SK-N-SH treated with all-trans-retinoic acid at 6 μM for 48 hours (cell line): Measurements from ENCODE around the gene CCM2L.

Source experiments
- ATAC-seq: fragments of 200-7000 bp; cut with Tn5 transposase; 3 replicates; pipeline ENCODE4 v1.9.1; 2020; ENCODE audit warnings: mild to moderate bottlenecking, moderate library complexity
- ARNTL ChIP-seq: fragments of 450-650 bp; formaldehyde crosslinking; IDR thresholded peaks from 2 replicates; pipeline ENCODE4 v1.5.0; 2020; ENCODE audit warnings: low read depth, mild to moderate bottlenecking, moderate library complexity, borderline replicate concordance
- BACH2 ChIP-seq: fragments of 250-450 bp; sonication (Bioruptor Pico); IDR thresholded peaks from 2 replicates; pipeline ENCODE4 v1.9.0; 2021; ENCODE audit warnings: mild to moderate bottlenecking, borderline replicate concordance
- CSDC2 ChIP-seq: fragments of 250-450 bp; sonication (Bioruptor Pico); IDR thresholded peaks from 2 replicates; pipeline ENCODE4 v1.5.0; 2020; ENCODE audit warnings: mild to moderate bottlenecking, moderate library complexity
- ESRRG ChIP-seq: fragments of 250-450 bp; sonication (Bioruptor Pico); IDR thresholded peaks from 2 replicates; pipeline ENCODE4 v1.6.1; 2021; ENCODE audit warnings: mild to moderate bottlenecking
- GLIS3 ChIP-seq: fragments of 250-450 bp; sonication (Bioruptor Pico); IDR thresholded peaks from 2 replicates; pipeline ENCODE4 v1.5.0; 2020; ENCODE audit warnings: mild to moderate bottlenecking, moderate library complexity
- OSR1 ChIP-seq: fragments of 250-450 bp; sonication (Bioruptor Pico); IDR thresholded peaks from 2 replicates; pipeline ENCODE4 v1.8.0; 2022; ENCODE audit warnings: moderate library complexity, mild to moderate bottlenecking, inconsistent platforms
- POU6F1 ChIP-seq: fragments of 250-450 bp; sonication (Bioruptor Pico); IDR thresholded peaks from 2 replicates; pipeline ENCODE4 v1.8.0; 2021; ENCODE audit warnings: low read depth, mild to moderate bottlenecking, moderate library complexity, borderline replicate concordance
- PPARA ChIP-seq: fragments of 250-450 bp; sonication (Bioruptor Pico); IDR thresholded peaks from 2 replicates; pipeline ENCODE4 v1.5.0; 2020; ENCODE audit warnings: mild to moderate bottlenecking, borderline replicate concordance
- RARB ChIP-seq: fragments of 250-450 bp; sonication (Bioruptor Pico); IDR thresholded peaks from 2 replicates; pipeline ENCODE4 v1.8.0; 2021; ENCODE audit warnings: mild to moderate bottlenecking, moderate library complexity
- SNAI2 ChIP-seq: fragments of 250-450 bp; sonication (Bioruptor Pico); IDR thresholded peaks from 2 replicates; pipeline ENCODE4 v1.5.0; 2020; ENCODE audit warnings: mild to moderate bottlenecking, moderate library complexity
- TCF4 ChIP-seq: fragments of 250-450 bp; sonication (Bioruptor Pico); IDR thresholded peaks from 2 replicates; pipeline ENCODE4 v1.8.0; 2021; ENCODE audit warnings: mild to moderate bottlenecking, moderate library complexity, borderline replicate concordance
- TOX ChIP-seq: fragments of 250-450 bp; sonication (Bioruptor Pico); IDR thresholded peaks from 2 replicates; pipeline ENCODE4 v1.8.0; 2021; ENCODE audit warnings: mild to moderate bottlenecking, moderate library complexity, borderline replicate concordance
- TSHZ2 ChIP-seq: fragments of 250-450 bp; sonication (Bioruptor Pico); IDR thresholded peaks from 2 replicates; pipeline ENCODE4 v1.5.0; 2020; ENCODE audit warnings: mild to moderate bottlenecking, moderate library complexity
- ZC3H10 ChIP-seq: fragments of 250-450 bp; sonication (Bioruptor Pico); IDR thresholded peaks from 2 replicates; pipeline ENCODE4 v1.5.1; 2021; ENCODE audit warnings: mild to moderate bottlenecking, moderate library complexity
- ZFP3 ChIP-seq: fragments of 250-450 bp; sonication (Bioruptor Pico); IDR thresholded peaks from 2 replicates; pipeline ENCODE4 v1.5.0; 2020; ENCODE audit warnings: mild to moderate bottlenecking, moderate library complexity
- ZFP30 ChIP-seq: fragments of 450-650 bp; formaldehyde crosslinking; IDR thresholded peaks from 2 replicates; pipeline ENCODE4 v1.5.0; 2022; ENCODE audit warnings: mild to moderate bottlenecking, moderate library complexity
- ZNF565 ChIP-seq: fragments of 450-650 bp; formaldehyde crosslinking; conservative IDR thresholded peaks from 2 replicates; pipeline ENCODE4 v1.5.0; 2020; ENCODE audit warnings: low read depth, mild to moderate bottlenecking, moderate library complexity
- ZNF70 ChIP-seq: fragments of 450-650 bp; formaldehyde crosslinking; IDR thresholded peaks from 2 replicates; pipeline ENCODE4 v1.5.0; 2020; ENCODE audit warnings: mild to moderate bottlenecking, moderate library complexity
- ZNF8 ChIP-seq: fragments of 450-650 bp; formaldehyde crosslinking; IDR thresholded peaks from 2 replicates; pipeline ENCODE4 v1.5.0; 2020; ENCODE audit warnings: mild to moderate bottlenecking, moderate library complexity
- TF ChIP-seq, protein P1 (sequence below): fragments of 250-450 bp; sonication (Bioruptor Pico); IDR thresholded peaks from 2 replicates; pipeline ENCODE4 v1.8.0; 2020; ENCODE audit warnings: mild to moderate bottlenecking, moderate library complexity, borderline replicate concordance
- TF ChIP-seq, protein P2 (sequence below): fragments of 250-450 bp; sonication (Bioruptor Pico); IDR thresholded peaks from 2 replicates; pipeline ENCODE4 v1.5.1; 2021; ENCODE audit warnings: mild to moderate bottlenecking, moderate library complexity
- TF ChIP-seq, protein P3 (sequence below): fragments of 250-450 bp; sonication (Bioruptor Pico); IDR thresholded peaks from 2 replicates; pipeline ENCODE4 v1.5.1; 2020; ENCODE audit warnings: low read depth, mild to moderate bottlenecking, moderate library complexity

Gene CCM2L

GRCh38 chr20:31992086-31992485, 18.2 kb upstream of the CCM2L start:
- ATAC-seq, result no peak

GRCh38 chr20:31996996-31997395, 13.2 kb upstream of the CCM2L start:
- no peak for ATAC-seq
- no peak for TF ChIP-seq CSDC2
- TF ChIP-seq PPARA (CRISPR knock-in tag), result no peak
- no peak for TF ChIP-seq BACH2 (CRISPR knock-in tag)
- no peak for TF ChIP-seq OSR1
- TF ChIP-seq ZNF565 (CRISPR knock-in tag), result no peak
- no peak for TF ChIP-seq POU6F1 (CRISPR knock-in tag)
- no peak for TF ChIP-seq ZFP30 (CRISPR knock-in tag)
- TF ChIP-seq TCF4 (CRISPR knock-in tag), result no peak
- TF ChIP-seq RARB (CRISPR knock-in tag), result no peak
- no peak for TF ChIP-seq ZNF8 (CRISPR knock-in tag)
- TF ChIP-seq TOX (CRISPR knock-in tag), result no peak

More at GRCh38 chr20:31992086-31992485, 18.2 kb upstream of the CCM2L start:
- TF ChIP-seq CSDC2 (no peak), ZFP30 (CRISPR knock-in tag) (no peak), ZFP3 (no peak), PPARA (CRISPR knock-in tag) (no peak), ARNTL (CRISPR knock-in tag) (no peak), GLIS3 (CRISPR knock-in tag) (no peak), POU6F1 (CRISPR knock-in tag) (no peak), ZC3H10 (CRISPR knock-in tag) (no peak), ZNF70 (CRISPR knock-in tag) (no peak), ZNF565 (CRISPR knock-in tag) (no peak)
- TF ChIP-seq, protein P1, sequence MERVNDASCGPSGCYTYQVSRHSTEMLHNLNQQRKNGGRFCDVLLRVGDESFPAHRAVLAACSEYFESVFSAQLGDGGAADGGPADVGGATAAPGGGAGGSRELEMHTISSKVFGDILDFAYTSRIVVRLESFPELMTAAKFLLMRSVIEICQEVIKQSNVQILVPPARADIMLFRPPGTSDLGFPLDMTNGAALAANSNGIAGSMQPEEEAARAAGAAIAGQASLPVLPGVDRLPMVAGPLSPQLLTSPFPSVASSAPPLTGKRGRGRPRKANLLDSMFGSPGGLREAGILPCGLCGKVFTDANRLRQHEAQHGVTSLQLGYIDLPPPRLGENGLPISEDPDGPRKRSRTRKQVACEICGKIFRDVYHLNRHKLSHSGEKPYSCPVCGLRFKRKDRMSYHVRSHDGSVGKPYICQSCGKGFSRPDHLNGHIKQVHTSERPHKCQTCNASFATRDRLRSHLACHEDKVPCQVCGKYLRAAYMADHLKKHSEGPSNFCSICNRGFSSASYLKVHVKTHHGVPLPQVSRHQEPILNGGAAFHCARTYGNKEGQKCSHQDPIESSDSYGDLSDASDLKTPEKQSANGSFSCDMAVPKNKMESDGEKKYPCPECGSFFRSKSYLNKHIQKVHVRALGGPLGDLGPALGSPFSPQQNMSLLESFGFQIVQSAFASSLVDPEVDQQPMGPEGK, result no peak
- TF ChIP-seq, protein P2, sequence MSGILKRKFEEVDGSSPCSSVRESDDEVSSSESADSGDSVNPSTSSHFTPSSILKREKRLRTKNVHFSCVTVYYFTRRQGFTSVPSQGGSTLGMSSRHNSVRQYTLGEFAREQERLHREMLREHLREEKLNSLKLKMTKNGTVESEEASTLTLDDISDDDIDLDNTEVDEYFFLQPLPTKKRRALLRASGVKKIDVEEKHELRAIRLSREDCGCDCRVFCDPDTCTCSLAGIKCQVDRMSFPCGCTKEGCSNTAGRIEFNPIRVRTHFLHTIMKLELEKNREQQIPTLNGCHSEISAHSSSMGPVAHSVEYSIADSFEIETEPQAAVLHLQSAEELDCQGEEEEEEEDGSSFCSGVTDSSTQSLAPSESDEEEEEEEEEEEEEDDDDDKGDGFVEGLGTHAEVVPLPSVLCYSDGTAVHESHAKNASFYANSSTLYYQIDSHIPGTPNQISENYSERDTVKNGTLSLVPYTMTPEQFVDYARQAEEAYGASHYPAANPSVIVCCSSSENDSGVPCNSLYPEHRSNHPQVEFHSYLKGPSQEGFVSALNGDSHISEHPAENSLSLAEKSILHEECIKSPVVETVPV (CRISPR knock-in tag), result no peak

- no peak for ATAC-seq
- TF ChIP-seq, protein P2 (CRISPR knock-in tag), result no peak
- TF ChIP-seq TSHZ2 (CRISPR knock-in tag) (no peak), ARNTL (CRISPR knock-in tag) (no peak), RARB (CRISPR knock-in tag) (no peak), ZNF8 (CRISPR knock-in tag) (no peak), TOX (CRISPR knock-in tag) (no peak), ZNF70 (CRISPR knock-in tag) (no peak), ZC3H10 (CRISPR knock-in tag) (no peak), PPARA (CRISPR knock-in tag) (no peak), OSR1 (no peak), ZFP3 (no peak), TCF4 (CRISPR knock-in tag) (no peak), CSDC2 (no peak), SNAI2 (CRISPR knock-in tag) (no peak), ZNF565 (CRISPR knock-in tag) (no peak), ESRRG (CRISPR knock-in tag) (no peak)
- TF ChIP-seq, protein P3, sequence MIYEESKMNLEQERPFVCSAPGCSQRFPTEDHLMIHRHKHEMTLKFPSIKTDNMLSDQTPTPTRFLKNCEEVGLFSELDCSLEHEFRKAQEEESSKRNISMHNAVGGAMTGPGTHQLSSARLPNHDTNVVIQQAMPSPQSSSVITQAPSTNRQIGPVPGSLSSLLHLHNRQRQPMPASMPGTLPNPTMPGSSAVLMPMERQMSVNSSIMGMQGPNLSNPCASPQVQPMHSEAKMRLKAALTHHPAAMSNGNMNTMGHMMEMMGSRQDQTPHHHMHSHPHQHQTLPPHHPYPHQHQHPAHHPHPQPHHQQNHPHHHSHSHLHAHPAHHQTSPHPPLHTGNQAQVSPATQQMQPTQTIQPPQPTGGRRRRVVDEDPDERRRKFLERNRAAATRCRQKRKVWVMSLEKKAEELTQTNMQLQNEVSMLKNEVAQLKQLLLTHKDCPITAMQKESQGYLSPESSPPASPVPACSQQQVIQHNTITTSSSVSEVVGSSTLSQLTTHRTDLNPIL (CRISPR knock-in tag), result no peak
Observed at GRCh38 chr20:31998246-31998645, 12.0 kb upstream of the CCM2L start.
